ENCODE data around the gene PRKN.
A peak's percentile ranks its signal among the peaks of the same experiment; 100 is the strongest.
"Not testable (repeated sequence)": the region's sequence is repeated elsewhere in the genome, so short reads cannot be mapped to it uniquely, and the experiment has no call there.

The PRKN gene

DNA sequence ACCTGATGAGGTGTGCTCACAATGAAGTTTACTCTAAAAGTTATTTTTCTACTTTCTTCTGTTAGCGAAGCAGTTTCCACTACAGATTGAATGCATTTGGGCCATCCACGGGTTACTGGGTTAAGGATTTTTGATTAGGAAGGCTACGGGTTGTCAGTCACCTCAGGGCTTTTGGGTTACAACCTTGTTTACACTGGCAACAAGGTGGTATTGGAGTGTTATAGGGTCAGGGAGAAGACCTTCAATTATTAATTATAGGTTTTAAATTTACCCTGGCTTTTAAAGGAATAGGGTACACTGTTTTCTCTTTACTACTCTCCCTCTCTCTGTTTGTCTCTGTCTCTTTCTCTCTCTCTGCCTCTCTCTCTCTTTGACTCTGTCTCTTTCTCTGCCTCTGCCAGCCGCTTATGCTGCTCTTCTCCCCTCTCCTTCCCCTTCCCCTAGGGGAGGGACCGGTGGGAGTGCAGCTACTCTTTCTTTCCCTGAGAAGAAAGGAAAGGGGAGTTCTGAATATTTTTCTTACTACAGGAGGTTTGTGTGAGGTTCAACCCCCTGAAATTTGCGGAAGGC lies 1413.5 kb downstream of the PRKN start:
- Histone ChIP-seq H3K4me1 (ENCODE audit: insufficient read depth, poor library complexity, severe bottlenecking) (no peaks in the 10 kb centered on the region), H3K36me3 (ENCODE audit: low read depth) (no peaks in the 10 kb centered on the region), H3K27ac (ENCODE audit: poor library complexity, severe bottlenecking) (no peak overlapping the region), H3K9me3 (ENCODE audit: severe bottlenecking) (peaks cover 2% of the 10 kb centered on the region), H3K27me3 (ENCODE audit: insufficient read depth, poor library complexity, severe bottlenecking) (no peaks in the 10 kb centered on the region), H3K4me3 (ENCODE audit: severe bottlenecking) (no peak overlapping the region)
- DNase-seq (ENCODE audit: low spot score) (no peak), ATAC-seq (ENCODE audit: low read depth) (no peak)
- TF ChIP-seq, protein P1, sequence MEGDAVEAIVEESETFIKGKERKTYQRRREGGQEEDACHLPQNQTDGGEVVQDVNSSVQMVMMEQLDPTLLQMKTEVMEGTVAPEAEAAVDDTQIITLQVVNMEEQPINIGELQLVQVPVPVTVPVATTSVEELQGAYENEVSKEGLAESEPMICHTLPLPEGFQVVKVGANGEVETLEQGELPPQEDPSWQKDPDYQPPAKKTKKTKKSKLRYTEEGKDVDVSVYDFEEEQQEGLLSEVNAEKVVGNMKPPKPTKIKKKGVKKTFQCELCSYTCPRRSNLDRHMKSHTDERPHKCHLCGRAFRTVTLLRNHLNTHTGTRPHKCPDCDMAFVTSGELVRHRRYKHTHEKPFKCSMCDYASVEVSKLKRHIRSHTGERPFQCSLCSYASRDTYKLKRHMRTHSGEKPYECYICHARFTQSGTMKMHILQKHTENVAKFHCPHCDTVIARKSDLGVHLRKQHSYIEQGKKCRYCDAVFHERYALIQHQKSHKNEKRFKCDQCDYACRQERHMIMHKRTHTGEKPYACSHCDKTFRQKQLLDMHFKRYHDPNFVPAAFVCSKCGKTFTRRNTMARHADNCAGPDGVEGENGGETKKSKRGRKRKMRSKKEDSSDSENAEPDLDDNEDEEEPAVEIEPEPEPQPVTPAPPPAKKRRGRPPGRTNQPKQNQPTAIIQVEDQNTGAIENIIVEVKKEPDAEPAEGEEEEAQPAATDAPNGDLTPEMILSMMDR (IDR thresholded peaks at IDR 0.05; ENCODE audit: poor library complexity, severe bottlenecking) = no peak

DNA sequence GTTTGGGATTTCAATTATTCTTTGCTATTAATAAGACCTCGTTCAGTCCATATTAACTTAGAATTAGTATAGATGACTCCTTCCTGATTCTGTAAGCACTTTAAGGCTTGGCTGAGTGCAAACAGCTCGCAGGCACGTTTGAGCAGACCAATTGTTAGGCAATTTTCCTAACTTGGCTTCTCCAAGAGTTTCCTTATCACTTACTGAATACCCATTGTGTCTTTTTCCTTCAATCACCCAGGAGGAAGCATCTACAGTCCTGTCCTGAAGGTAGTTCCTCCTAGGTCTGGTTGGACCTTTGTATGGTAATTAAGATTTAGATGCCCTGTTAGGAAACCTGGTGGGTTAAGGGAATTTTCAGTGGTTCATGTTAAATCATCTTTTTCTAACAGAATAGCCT lies 1414.1 kb downstream of the PRKN start:
- H3K4me3 ChIP-seq (ENCODE audit: severe bottlenecking); H3K27me3 ChIP-seq (ENCODE audit: insufficient read depth, poor library complexity, severe bottlenecking); ATAC-seq (ENCODE audit: low read depth); DNase-seq (ENCODE audit: low spot score); H3K4me1 ChIP-seq (ENCODE audit: insufficient read depth, poor library complexity, severe bottlenecking); H3K9me3 ChIP-seq (ENCODE audit: severe bottlenecking); H3K36me3 ChIP-seq (ENCODE audit: low read depth); H3K27ac ChIP-seq (ENCODE audit: poor library complexity, severe bottlenecking): not testable (repeated sequence)

DNA sequence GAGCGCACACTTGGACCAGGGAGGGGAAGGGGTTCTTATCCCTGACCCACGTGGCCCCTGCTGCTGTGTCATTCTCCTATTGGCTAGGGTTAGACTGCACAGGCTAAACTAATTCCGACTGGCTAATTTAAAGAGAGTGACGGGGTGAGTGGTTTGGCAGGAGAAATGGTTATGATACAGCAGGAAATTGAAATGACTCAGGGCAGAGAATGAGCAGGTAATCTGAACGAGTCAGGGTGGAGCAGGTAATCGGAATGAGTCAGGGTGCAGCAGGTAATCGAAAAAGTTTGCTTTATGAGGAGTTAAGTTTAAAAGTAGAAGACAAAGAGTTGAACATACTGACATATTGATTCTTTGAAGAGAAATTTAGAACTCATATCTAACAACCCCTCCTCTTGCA lies 1417.8 kb downstream of the PRKN start:
- peak overlapping the region; percentile 34 for H3K27ac ChIP-seq (ENCODE audit: poor library complexity, severe bottlenecking)
- not testable (repeated sequence) for H3K4me3 ChIP-seq (ENCODE audit: severe bottlenecking); H3K4me1 ChIP-seq (ENCODE audit: insufficient read depth, poor library complexity, severe bottlenecking); DNase-seq (ENCODE audit: low spot score); H3K27me3 ChIP-seq (ENCODE audit: insufficient read depth, poor library complexity, severe bottlenecking); H3K36me3 ChIP-seq (ENCODE audit: low read depth); H3K9me3 ChIP-seq (ENCODE audit: severe bottlenecking)
- ATAC-seq (ENCODE audit: low read depth) = peak; percentile 41; the same call in 1 of the 3 replicates

DNA sequence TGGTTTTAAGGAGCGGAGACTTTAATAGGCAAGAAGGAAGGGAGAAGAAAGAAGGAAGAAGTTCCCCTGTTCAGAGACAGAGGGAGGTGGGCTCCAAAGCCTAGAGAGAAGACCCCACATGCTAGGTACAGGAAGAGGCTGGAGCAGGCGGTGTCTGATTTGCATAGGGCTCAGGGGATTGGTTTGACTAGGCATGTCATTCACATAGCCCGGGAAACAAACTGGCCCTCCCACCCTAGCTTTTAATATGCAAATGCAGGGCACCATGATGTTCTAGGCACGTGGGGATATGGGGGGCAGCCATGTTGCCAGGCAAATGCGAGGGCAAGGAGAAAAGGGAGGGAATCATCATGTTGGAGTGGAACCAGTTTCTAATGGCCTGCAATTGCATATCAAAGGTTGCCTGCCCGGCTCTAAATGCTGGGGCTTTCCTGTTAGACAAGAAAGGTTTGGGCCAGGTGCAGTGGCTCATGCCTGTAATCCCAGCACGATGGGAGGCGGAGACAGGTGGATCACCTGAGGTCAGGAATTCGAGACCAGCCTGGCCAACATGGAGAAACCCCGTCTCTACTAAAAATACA lies 1419.4 kb downstream of the PRKN start:
- H3K9me3 ChIP-seq (ENCODE audit: severe bottlenecking) = peaks cover 2% of the 10 kb centered on the region
- no peaks in the 10 kb centered on the region for H3K27me3 ChIP-seq (ENCODE audit: insufficient read depth, poor library complexity, severe bottlenecking)
- no peak for ATAC-seq (ENCODE audit: low read depth)

DNA sequence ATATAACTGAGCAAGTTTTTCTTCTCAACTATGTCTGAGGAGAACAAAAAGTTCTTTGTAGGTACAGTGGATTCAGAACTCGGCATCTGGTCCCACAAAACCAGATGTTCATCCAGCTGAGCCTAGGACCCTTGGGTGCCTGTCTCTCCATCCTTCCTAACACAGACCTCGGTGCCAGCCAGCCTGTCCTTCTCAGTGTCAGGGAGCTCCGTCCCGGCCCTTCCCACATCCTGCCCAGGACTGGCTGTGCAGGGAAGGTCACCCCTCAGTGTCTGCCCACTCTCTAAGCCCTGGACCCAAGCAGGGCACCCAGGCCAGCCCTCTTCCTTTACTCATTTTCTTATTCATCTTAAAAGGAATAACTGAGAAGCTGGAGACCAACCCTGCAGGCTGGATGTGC lies 1421.7 kb downstream of the PRKN start:
- TF ChIP-seq, protein P1 (IDR thresholded peaks at IDR 0.05; ENCODE audit: poor library complexity, severe bottlenecking) = no peak
- no peak overlapping the region for H3K4me3 ChIP-seq (ENCODE audit: severe bottlenecking)
- no peak for DNase-seq (ENCODE audit: low spot score)
- H3K36me3 ChIP-seq (ENCODE audit: low read depth) = no peaks in the 10 kb centered on the region
- no peak for ATAC-seq (ENCODE audit: low read depth)
- peaks cover 25% of the 10 kb centered on the region for H3K4me1 ChIP-seq (ENCODE audit: insufficient read depth, poor library complexity, severe bottlenecking)
- H3K27ac ChIP-seq (ENCODE audit: poor library complexity, severe bottlenecking) = no peak overlapping the region
- peaks cover 2% of the 10 kb centered on the region for H3K9me3 ChIP-seq (ENCODE audit: severe bottlenecking)
- H3K27me3 ChIP-seq (ENCODE audit: insufficient read depth, poor library complexity, severe bottlenecking) = no peaks in the 10 kb centered on the region

More for the DNA sequence above, 1419.4 kb downstream of the PRKN start:
- TF ChIP-seq, protein P1 (IDR thresholded peaks at IDR 0.05; ENCODE audit: poor library complexity, severe bottlenecking) = no peak
- Histone ChIP-seq H3K27ac (ENCODE audit: poor library complexity, severe bottlenecking) (no peak overlapping the region), H3K4me1 (ENCODE audit: insufficient read depth, poor library complexity, severe bottlenecking) (peaks cover 8% of the 10 kb centered on the region), H3K36me3 (ENCODE audit: low read depth) (no peaks in the 10 kb centered on the region), H3K4me3 (ENCODE audit: severe bottlenecking) (no peak overlapping the region)
- no peak for DNase-seq (ENCODE audit: low spot score)
